MG63 (cell line): Measurements from ENCODE around the gene SUV39H1. TPM values are rescaled to one million over a fixed set of nuclear protein-coding genes. Genes with fewer than 3 reads are reported as not detected.
"Not testable (repeated sequence)": the region's sequence is repeated elsewhere in the genome, so short reads cannot be mapped to it uniquely, and the experiment has no call there.

ENCODE experiments used
- DNase-seq: peaks from one replicate; pipeline ENCODE4 v3.0.0-alpha.2; 2020
- H3K27me3 ChIP-seq: fragments of 250-450 bp; sonication (Bioruptor Pico); 2 replicates; pipeline ENCODE4 v1.5.1; 2020; ENCODE audit warnings: mild to moderate bottlenecking, moderate library complexity
- H3K36me3 ChIP-seq: fragments of 250-450 bp; sonication (Bioruptor Pico); 2 replicates; pipeline ENCODE4 v1.5.1; 2020; ENCODE audit warnings: mild to moderate bottlenecking, moderate library complexity
- H3K4me3 ChIP-seq: fragments of 250-450 bp; sonication (Bioruptor Pico); 2 replicates; pipeline ENCODE4 v1.5.1; 2020; ENCODE audit warnings: mild to moderate bottlenecking, moderate library complexity
- H3K9me3 ChIP-seq: fragments of 250-450 bp; sonication (Bioruptor Pico); 2 replicates; pipeline ENCODE4 v1.5.1; 2020; ENCODE audit warnings: mild to moderate bottlenecking, moderate library complexity
- total RNA-seq: library from RNA; depleted of rRNA; stranded (reverse); fragments of >200 nt; shearing (Covaris generic); gene quantifications from 2 replicates; pipeline ENCODE4 v1.2.3, GENCODE V29; 2014; ENCODE audit warnings: low replicate concordance

SUV39H1 gene
- total RNA-seq, 1 experiment from 2014 or later: 13.3 TPM

DNA sequence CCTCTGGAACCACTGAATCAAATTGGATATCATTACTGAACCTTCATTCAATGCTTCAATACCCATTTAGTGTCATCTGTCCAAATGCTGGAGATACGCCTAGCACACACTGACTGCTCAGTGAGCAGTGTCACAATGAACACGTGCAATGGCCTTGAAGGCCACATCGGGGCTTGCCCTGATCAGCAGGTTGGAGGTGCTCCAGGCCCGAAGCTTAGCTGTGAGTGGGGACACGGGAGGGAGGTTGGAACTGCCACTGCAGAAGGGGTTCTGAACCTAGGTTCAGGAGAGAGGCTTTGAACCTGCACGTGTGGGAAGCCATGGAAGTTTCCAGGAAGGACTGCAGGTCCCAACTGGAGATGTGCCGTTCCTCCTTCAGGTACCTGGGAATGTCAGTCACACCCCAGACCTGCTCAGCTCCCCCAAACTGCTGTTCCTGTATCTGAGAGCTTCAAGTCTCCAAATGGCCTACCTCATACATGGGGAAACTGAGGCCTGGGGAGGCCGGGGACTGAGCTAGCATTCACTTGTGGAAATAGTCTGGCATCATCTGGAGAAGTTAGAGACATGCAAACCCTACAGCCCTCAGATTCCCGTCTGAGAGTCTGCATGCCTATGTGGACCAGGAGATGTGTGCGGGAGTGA lies 14.9 kb upstream of the SUV39H1 start:
- no peaks in the 10 kb centered on the region for H3K36me3 ChIP-seq
- no peak for DNase-seq
- H3K9me3 ChIP-seq: no peaks in the 10 kb centered on the region
- H3K4me3 ChIP-seq: no peak overlapping the region
- H3K27me3 ChIP-seq: no peaks in the 10 kb centered on the region

DNA sequence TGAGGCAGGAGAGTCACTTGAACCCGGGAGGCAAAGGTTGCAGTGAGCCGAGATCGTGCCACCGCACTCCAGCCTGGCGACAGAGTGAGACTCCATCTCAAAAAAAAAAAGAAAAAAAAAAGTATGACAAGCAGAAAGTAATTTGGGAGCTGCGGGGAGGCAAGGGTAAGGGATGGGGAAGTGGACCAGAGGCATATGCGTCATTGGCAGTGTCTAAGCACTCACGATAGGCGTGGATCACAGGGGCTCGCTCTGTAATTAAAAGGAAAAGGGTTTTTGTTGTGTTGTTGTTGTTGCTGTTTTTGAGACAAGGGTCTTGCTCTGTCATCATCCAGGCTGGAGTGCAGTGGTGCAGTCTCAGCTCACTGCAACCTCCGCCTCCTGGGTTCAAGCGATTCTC lies 13.7 kb upstream of the SUV39H1 start:
- DNase-seq, H3K4me3 ChIP-seq, H3K9me3 ChIP-seq, H3K27me3 ChIP-seq, H3K36me3 ChIP-seq: not testable (repeated sequence)

DNA sequence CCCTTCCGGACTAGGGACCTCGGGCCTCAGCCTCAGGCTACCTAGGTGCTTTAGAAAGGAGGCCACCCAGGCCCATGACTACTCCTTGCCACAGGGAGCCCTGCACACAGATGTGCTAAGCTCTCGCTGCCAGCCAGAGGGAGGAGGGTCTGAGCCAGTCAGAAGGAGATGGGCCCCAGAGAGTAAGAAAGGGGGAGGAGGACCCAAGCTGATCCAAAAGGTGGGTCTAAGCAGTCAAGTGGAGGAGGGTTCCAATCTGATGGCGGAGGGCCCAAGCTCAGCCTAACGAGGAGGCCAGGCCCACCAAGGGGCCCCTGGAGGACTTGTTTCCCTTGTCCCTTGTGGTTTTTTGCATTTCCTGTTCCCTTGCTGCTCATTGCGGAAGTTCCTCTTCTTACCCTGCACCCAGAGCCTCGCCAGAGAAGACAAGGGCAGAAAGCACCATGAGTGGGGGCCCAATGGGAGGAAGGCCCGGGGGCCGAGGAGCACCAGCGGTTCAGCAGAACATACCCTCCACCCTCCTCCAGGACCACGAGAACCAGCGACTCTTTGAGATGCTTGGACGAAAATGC lies 13.0 kb upstream of the SUV39H1 start, which contains the start of gene WAS:
WAS (plus strand) TSS at position 389 of the 572 bp plus-strand sequence; CDS start at position 444, 55 bp downstream.
- no peak for DNase-seq

DNA sequence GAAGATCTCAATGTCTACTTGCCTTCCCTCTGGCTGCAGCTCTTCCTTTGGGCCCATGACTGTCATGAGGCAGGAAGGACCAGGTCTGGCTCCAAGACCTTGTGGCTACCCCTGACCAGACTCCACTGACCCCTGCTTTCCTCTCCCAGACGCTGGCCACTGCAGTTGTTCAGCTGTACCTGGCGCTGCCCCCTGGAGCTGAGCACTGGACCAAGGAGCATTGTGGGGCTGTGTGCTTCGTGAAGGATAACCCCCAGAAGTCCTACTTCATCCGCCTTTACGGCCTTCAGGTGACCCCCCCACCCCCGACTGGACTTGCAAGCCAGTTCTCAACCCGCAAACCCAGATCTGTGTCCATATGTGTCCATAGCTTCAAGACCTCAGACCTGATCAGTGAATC lies 12.4 kb upstream of the SUV39H1 start:
- no peaks in the 10 kb centered on the region for H3K9me3 ChIP-seq
- no peaks in the 10 kb centered on the region for H3K27me3 ChIP-seq
- no peak overlapping the region for H3K4me3 ChIP-seq
- H3K36me3 ChIP-seq: no peaks in the 10 kb centered on the region
- DNase-seq: no peak

More for the DNA sequence above, 13.0 kb upstream of the SUV39H1 start, which contains the start of gene WAS:
- Histone ChIP-seq H3K4me3 (no peak within 1 kb of the TSS), H3K27me3 (no peaks in the 10 kb centered on the region), H3K36me3 (no peaks in the 10 kb centered on the region), H3K9me3 (no peaks in the 10 kb centered on the region)

DNA sequence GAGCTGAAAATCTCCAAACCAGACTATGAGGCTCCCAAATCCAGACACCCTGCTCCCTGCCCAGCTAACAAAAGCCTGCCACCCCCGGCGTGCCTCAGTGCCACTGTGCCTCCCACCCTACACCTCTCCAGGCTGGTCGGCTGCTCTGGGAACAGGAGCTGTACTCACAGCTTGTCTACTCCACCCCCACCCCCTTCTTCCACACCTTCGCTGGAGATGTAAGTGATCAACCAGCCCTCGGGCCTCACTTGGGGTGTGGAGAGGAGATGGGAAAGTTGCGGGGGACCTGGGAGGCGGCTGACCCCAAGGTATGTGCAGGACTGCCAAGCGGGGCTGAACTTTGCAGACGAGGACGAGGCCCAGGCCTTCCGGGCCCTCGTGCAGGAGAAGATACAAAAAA lies 11.1 kb upstream of the SUV39H1 start:
- H3K9me3 ChIP-seq: no peaks in the 10 kb centered on the region
- no peak overlapping the region for H3K4me3 ChIP-seq
- no peak for DNase-seq
- no peaks in the 10 kb centered on the region for H3K36me3 ChIP-seq
- H3K27me3 ChIP-seq: no peaks in the 10 kb centered on the region

DNA sequence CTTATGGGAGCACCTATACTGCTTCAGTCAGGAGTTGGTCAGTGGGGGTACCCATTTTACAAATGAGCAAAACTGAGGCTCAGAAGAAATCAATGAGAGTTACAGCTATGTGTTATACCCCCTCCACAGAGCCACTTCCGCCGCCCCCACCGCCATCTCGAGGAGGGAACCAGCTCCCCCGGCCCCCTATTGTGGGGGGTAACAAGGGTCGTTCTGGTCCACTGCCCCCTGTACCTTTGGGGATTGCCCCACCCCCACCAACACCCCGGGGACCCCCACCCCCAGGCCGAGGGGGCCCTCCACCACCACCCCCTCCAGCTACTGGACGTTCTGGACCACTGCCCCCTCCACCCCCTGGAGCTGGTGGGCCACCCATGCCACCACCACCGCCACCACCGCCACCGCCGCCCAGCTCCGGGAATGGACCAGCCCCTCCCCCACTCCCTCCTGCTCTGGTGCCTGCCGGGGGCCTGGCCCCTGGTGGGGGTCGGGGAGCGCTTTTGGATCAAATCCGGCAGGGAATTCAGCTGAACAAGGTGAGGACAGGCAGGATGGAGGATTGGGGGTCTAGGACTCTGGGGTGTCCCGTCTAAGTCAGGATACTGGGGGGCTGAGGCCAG lies 7.9 kb upstream of the SUV39H1 start:
- no peaks in the 10 kb centered on the region for H3K9me3 ChIP-seq
- no peaks in the 10 kb centered on the region for H3K27me3 ChIP-seq
- no peak for DNase-seq
- H3K4me3 ChIP-seq: no peak overlapping the region
- no peaks in the 10 kb centered on the region for H3K36me3 ChIP-seq

DNA sequence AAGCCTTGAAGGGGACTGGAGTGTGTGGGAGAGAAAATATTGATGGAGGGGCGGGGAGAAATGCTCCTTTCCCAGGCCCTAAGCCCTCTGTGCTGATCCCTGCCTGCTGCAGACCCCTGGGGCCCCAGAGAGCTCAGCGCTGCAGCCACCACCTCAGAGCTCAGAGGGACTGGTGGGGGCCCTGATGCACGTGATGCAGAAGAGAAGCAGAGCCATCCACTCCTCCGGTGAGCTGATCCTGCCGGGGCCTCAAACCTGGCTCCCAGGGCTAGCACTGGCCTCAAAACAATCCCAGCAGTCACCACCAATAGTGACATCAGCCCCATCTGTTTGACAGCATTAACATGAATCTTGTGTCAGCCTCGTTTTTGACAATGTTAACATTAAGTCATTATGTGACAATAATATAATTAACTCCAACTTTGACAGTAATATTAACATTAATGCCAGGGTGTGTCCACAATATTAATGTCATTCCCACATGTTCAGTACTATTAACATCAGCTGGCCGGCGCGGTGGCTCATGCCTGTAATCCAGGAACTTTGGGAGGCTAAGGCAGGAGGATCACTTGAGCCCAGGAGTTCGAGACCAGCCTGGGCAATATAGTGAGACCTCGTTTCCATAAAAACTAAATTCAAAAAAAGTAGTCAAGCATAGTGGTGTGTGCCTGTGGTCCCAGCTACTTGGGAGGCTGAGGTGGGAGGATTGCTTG lies 7.2 kb upstream of the SUV39H1 start:
- no peaks in the 10 kb centered on the region for H3K27me3 ChIP-seq
- no peaks in the 10 kb centered on the region for H3K9me3 ChIP-seq
- no peaks in the 10 kb centered on the region for H3K36me3 ChIP-seq
- no peak overlapping the region for H3K4me3 ChIP-seq
- DNase-seq: no peak

DNA sequence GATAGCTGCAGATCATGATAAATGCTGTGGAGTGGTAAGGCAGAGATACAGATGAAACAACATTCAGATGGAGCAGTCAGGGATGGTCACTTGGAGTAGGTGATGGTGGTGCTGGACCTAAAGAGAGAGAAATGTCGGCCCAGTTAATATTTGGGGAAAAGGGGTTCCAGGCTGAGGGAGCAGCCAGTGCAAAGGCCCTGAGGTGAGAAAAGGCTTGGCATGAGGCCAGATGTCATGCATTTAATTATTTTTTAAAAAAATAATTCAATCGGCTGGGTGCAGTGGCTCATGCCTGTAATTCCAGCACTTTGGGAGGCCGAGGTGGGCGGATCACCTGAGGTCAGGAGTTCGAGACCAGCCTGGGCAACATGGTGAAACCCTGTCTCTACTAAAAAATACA lies 4.8 kb upstream of the SUV39H1 start:
- H3K4me3 ChIP-seq, H3K36me3 ChIP-seq, DNase-seq, H3K9me3 ChIP-seq, H3K27me3 ChIP-seq: not testable (repeated sequence)

DNA sequence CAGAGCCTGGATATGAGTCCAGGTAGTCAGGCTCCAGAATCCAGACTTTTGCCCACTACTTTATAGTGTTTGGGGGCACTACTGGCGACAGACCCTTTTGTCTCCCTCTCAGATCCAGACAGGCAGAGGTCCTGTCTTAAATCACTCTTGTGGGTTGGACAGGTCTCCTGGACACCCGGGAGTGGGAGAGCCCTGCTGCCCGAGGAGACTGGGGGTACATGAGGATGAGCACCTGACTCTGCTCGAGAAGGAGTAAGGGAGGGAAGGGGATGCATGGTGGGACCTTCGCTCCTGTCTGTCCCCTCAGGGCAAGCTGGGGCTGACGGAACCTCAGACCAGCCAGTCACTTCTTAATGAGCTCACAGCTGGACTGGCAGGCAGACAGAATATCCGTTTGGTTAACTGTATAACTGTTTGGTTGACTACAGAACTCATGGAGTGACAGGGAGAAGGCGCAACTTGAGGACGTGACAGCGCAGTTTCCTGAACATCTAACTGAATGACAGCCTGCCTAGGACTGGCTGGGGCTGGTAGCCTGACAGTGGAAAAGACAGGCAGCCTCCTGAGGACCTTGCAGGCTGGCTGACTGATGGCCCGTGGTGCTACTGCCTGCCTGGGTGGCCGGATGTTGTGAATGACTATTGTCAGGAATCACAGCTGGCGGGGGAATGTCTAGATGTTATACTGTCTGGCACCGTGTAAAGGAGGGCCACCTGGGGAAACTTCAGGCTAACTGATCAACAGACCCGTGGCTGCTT lies 1.6 kb upstream of the SUV39H1 start:
- Histone ChIP-seq H3K4me3 (no peak overlapping the region), H3K27me3 (no peaks in the 10 kb centered on the region), H3K36me3 (peaks cover 4% of the 10 kb centered on the region; the same call in 1 of the 2 replicates), H3K9me3 (no peaks in the 10 kb centered on the region)
- DNase-seq: no peak

DNA sequence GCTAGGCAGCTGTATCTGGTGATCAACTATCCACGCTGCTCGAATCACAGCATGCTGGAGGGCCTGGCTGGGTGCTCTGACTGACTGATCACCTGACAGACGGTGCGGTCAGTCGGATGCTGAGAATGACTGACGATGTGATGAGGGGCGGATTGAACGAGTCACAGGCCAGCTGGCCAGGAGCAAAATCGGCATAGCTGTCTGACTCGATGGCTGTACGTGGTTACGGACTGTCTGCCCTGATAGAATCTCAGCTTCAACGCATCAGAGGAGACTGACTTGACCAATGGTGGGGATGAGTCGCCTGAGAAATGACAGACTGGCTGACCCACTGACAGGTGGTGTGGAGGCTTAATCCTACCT lies 1.0 kb upstream of the SUV39H1 start:
- H3K27me3 ChIP-seq: no peaks in the 10 kb centered on the region
- H3K9me3 ChIP-seq: no peaks in the 10 kb centered on the region
- H3K36me3 ChIP-seq: peaks cover 4% of the 10 kb centered on the region
- DNase-seq: no peak
- peak overlapping the region; percentile 63; the same call in 1 of the 2 replicates for H3K4me3 ChIP-seq

DNA sequence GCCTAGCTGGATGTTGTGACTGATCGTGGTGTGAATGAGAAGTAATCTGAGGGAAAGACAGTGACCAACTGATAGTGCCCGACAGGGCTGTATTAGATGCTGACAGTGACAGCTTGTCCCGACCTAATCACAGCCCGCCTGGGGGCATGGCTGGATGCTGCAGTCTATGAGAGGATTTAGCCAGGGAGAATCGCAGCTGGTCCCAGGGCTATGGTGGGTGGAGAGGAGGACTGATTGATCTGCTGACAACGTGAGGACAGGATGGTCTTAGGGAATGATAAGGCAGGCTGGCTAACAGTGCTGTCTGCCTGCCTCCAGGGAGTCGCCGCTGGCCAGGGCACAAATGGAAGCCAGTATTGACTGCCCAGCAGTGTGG lies 621 bp upstream of the SUV39H1 start:
- DNase-seq: no peak
- peak overlapping the region; percentile 63 for H3K4me3 ChIP-seq
- no peaks in the 10 kb centered on the region for H3K9me3 ChIP-seq
- peaks cover 4% of the 10 kb centered on the region for H3K36me3 ChIP-seq
- H3K27me3 ChIP-seq: no peaks in the 10 kb centered on the region

DNA sequence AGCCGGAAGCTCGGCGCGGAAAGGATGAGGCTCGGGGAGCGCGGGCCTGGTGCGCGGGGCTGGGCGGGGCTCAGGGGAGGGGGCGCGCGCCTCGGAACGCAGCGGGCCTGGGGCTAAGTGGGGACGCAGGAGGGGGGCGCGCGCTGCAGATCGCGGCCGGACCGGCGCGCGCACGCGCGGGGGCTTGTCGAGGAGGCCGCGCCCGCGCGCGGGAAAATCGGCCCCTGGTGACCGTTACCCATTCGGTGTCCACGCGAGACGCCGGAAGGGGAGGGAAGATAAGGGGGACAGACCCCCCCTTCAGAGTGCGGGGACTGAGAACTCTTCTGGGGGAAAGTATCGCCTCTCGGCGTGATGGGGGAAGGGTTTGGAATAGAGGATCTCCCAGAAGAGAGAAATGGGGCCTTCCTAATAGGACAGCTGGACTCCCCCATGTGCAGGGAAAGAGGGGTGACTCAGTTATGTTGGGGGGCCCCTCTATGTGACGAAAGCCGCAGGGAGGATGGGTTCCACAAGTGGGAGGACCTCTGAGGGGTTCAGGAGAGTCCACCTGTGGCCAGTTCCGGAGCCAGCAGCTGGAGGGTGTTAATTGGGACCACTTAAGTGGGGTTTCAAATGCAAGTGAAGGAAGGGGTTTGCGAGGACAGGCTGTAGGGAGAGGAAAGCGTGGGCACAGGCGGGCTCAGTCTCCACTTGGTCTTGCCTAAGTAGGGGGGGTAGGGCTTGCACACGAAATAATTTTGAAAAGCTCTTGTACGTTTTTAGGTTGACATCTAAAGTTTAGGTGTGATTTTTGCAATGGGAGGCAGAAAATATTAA lies 584 bp downstream of the SUV39H1 start:
- DNase-seq: peak; percentile 61
- Histone ChIP-seq H3K36me3 (peaks cover 4% of the 10 kb centered on the region), H3K9me3 (no peaks in the 10 kb centered on the region), H3K27me3 (no peaks in the 10 kb centered on the region), H3K4me3 (peak overlapping the region; percentile 63)

DNA sequence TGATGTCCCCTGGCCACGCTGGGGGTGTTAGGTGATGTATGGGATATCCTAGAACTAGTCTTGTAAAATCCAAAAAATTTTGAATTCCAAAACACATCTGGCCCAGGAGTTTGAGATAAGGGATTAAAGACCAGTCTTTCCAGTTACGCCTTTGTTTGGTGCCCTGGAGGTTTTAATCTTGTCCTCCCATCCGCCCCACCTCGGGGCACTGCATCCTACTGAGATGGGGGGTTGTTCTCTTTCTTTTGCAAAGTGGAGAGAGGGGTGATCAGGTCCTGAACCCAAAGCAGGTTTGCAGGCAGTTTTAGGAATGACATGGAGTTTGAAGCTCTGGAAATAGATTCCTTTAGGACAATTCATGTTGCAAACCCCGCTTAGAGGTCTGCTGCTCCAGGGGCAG lies 1.8 kb downstream of the SUV39H1 start:
- Histone ChIP-seq H3K36me3 (peaks cover 4% of the 10 kb centered on the region), H3K27me3 (no peaks in the 10 kb centered on the region), H3K4me3 (no peak overlapping the region), H3K9me3 (no peaks in the 10 kb centered on the region)
- no peak for DNase-seq

DNA sequence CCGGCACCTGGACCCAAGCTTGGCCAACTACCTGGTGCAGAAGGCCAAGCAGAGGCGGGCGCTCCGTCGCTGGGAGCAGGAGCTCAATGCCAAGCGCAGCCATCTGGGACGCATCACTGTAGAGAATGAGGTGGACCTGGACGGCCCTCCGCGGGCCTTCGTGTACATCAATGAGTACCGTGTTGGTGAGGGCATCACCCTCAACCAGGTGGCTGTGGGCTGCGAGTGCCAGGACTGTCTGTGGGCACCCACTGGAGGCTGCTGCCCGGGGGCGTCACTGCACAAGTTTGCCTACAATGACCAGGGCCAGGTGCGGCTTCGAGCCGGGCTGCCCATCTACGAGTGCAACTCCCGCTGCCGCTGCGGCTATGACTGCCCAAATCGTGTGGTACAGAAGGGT lies 3.7 kb downstream of the SUV39H1 start:
- H3K36me3 ChIP-seq: peaks cover 4% of the 10 kb centered on the region
- H3K27me3 ChIP-seq: no peaks in the 10 kb centered on the region
- no peaks in the 10 kb centered on the region for H3K9me3 ChIP-seq
- H3K4me3 ChIP-seq: no peak overlapping the region
- no peak for DNase-seq

DNA sequence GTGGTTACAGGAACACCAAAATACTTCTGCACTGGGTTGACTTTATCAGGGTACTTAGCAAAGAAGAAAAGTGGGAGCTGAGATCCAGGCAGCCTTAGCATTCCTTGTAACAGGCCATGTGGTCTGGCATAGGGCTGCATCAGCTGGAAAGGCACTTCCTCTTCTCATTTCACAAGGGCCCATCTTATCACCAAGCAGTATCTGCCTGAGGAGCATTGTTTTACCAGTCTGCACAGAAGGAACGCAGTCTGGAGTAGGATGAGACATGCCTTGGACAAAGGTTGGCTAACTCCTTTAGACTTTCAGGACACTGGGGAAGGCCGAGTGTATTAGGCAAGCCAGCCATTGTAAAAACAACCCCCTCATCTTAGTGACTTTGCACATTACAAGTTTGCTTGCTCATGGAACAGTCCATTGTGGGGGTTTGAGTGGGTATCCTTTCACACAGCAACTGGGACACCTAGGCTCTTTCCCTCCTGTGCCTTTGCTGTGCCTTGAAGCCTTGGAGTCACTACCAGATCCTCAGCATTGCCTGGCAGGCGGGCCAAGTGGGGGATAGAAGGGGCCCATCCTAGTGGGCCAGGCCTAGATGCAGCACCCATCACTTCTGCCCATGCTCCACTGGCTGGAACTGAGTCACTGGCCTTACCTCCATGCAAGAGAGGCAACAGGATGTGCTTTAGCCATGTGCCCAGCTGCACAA lies 4.6 kb downstream of the SUV39H1 start:
- H3K27me3 ChIP-seq: no peaks in the 10 kb centered on the region
- H3K4me3 ChIP-seq: no peak overlapping the region
- no peaks in the 10 kb centered on the region for H3K9me3 ChIP-seq
- peaks cover 4% of the 10 kb centered on the region for H3K36me3 ChIP-seq
- no peak for DNase-seq

DNA sequence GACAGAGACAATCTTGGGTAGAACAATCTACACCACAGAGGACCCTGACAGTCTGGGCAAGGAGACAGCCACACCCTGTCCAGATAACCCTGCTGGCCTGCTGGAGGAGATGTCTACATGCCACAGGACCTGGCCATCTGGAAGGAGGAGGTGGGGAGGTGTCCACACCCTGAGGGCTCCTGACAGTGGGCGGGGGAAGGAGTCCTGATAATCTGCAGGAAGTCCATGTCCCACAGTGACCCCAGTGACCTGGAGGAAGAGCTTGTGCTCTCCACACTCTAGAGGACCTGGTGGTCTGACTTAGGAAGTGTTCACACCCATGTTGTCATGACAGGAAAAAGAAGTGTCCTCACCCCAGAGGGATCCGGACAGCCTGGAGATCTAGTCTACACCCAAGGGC lies 5.5 kb downstream of the SUV39H1 start:
- no peak overlapping the region for H3K4me3 ChIP-seq
- no peaks in the 10 kb centered on the region for H3K27me3 ChIP-seq
- peaks cover 4% of the 10 kb centered on the region for H3K36me3 ChIP-seq
- no peaks in the 10 kb centered on the region for H3K9me3 ChIP-seq
- no peak for DNase-seq
